Raji (cell line): ENCODE data around the gene FKBP11.
A peak's percentile ranks its signal among the peaks of the same experiment; 100 is the strongest.

Experiments used
- POLR2A ChIP-seq: IDR thresholded peaks from 2 replicates; pipeline ENCODE4 v1.6.1; 2011; ENCODE audit warnings: low read depth, low read length, control low read depth; ENCODE audit not compliant: insufficient read depth

FKBP11 gene

DNA sequence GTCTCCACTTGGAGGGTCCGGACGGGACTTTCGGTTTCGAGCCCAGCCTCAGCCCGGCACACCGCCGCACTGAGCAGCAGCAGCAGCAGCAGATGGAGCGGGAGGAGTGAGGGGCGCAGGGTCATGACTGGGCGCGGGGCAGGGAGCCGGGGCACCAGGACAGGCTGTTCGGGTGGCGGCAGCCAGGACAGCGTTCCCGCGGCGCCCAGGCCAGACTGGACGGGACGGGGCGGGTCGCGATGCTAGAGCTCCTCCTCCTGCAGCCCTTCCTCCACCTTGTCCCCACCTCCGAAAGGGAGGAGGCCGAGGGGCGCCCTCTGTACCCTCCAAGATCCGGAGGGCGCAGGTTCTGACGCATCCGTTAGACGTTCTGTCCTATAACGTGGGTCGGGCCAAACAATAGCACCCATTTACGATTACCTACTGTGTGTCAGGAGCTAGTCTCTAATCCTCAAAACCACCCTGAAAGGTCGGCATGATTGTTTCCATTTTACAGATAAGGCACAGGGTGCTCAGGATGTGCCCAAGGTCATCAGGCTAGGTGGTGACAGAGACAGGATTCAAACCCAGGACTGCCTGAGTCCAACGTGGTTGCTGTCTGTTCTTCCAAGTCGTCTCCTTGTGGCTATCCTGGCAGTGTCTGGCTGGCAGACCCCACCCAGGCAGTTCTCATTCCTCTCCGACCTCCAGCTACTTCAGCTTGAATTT lies at the start of gene FKBP11:
Gene FKBP11, minus strand, starts transcription at position 189 of the 708 bp plus-strand sequence. Its CDS starts 64 bp downstream, at position 125.
- peak; percentile 96 for TF ChIP-seq POLR2A

DNA sequence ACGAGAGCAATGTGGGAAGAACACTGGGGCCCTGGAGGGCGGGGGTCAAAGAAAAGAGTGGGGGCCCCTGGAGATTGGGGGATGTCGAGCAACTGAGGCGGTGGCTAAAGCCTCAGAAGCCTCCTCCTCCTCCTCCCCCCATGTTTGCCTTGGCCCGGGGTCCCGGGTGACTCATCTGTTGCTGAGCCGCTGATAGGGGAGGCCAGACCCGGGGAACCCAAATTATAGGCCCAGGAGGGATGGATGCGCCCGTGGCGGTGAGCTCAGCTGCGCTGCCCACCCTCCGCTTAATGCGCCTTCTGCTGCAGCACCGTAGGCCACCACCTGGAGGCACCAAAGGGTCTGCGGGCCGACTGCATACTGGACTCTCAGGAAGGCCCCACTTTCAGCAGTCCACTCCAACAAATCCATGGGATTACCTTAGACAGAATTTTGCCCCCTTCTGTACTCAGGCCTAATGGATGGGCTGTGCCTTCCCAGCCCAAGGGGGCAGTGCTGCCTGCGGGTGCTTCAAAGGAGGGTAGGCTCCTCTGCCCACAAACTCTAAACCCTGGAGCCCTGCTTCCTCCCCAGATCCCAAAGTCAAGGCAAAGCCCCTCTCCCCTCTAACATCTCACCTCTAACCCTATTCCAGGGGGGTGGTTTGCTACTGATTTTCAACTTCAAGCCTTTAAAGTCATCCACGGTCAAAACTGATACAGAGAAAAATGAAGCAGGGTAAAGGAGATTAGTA lies 48.8 kb upstream of the FKBP11 start:
- TF ChIP-seq POLR2A, result no peak

DNA sequence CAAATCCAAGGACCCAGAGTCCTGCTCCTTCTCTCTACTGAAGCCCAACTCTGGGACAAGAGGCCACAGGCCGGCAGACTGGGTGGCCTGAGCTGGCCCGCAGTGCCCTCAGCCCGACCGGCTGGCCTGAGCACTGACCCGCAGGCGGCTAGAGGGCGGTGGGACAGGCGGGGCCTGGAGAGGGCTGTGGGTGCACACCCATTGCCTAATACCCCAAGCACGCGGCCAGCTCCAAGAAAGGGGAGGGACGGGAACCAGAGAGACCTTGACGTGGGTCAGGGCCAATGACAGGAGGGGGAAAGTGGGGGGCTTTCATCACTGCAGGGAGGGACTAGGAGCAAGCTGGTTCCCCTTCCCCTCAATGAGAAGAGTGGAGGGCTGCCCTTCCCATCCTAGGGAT lies 48.2 kb upstream of the FKBP11 start:
- TF ChIP-seq POLR2A, result no peak

DNA sequence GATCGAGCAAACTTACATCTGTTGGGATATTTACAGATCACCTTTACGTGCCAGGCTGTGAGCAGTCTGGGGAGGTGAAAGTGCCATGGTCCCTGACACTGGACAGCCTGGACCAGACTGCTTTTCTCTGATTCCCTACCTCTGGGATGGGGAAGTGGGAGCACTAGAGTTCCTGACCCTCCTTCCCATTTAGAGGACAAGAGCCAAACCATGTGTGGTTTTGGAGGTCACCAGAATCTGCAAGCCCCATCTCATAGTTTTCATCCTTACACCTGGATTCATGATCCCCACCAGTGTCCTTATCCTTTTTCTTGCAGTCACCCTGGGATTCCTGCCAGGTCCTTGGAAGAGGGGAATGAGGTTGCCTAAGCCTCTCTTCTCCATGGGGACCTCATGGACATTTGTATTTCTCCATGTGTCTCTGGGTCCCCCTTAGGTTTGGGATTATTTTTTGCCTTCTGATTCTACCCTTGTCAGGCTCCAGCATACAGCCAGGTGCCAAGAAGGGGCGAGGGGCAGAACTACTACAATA lies 47.7 kb upstream of the FKBP11 start:
- no peak for TF ChIP-seq POLR2A

DNA sequence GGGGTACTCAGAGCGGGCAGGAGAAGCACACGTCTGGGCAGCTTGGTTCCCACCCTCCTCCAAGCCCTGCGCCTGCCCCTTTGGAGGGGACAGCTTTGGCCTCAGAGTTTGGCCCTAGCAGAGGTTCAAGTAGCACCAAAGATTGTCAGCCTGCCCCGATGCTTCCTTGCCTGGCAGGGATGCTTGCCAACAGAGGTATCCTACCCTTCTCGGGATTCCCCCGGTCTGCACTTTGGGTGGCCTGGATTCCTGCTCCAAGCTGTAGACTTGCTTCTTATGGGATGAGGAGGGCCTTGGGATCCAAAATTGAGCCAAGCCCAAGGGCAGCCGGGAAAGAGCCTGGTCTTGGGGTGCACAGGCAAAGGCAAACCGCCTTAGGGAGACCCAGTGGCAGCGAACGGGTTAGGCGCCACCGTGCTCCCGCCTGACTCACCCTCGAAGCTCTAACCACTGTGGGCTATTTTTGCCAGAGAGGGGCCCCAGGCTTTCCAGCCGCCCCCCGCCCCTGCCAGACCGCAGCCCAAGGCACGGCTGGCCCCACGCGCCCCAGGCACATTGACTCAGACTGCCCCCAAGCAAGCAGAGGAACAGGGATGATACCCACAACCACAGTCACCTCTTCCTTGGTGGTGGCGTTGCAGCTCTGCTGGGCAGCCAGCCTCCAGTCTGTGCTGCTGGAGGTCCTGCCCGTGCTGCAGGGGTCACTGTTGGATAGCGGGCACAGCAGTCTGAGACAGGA lies 47.1 kb upstream of the FKBP11 start:
- TF ChIP-seq POLR2A, result no peak

DNA sequence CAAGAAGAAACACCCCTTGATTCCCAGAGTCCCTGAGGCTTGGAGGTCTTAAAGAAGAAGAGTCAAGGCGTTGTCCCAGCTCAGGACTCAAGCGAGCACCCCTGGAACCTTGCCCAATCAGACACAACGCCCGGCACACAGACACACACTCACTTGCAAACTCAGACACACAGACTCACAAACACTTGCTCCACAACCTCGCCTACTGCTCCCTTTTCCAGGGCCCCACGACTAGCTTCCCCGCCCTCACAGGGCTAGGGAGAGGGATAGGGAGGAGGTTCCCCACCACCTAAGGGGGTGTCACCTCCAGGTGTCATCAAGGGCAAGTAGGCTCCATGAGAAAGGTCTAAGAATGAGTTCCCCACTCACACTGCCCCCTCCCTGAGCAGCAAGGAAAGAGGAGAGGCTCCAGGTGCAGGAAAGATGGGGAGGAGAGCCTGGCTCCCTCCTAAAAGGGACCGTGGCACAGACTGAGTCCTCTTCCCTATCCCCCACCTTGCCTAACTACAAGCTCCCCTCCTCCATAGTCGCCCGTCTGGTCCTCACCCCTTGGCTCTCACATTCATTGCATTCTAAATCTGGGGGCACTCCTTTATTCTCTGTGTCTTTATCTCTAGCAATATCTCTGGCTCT lies 45.5 kb upstream of the FKBP11 start:
- no peak for TF ChIP-seq POLR2A

DNA sequence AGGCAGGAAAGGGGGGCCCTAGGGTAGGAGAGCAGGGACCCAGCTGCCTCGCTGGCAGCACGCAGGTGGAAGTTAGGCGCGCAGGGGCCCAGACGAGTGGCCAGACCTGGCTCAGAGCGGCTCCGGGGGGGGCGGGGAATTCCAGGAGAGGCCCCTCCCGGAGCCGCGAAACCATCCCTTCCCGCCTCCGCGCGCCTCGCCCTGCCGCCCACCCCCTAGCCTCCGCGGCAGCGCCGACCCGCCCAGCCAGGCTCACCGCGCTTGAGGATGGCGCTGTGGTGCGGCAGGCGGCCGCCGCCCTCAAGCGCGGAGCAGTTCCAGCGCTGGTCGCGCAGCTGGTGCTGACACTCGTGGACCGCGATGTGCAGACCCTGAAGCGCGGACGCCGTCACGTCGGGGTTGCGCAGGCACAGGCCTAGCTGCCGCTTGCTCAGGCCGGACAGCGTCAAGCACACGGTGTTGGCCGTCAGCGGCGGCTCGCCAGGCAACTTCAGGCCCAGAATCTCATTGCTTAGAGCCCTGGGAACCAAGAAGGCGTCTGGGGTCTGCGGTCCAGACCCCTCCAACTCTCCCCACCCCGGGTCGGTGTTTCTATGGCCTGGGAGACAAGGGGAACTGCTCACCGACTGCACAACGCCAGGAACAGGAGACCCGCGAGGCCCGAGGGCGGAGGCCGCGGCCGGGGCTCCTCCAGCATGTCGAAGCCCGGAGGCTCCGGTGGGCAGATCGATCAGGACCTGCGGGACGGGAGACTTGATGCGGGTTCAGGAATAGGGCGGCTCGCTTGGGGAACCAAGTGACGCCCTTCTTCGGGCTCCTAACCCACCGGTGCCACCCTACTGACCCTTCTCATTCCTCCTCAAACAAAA lies 44.8 kb upstream of the FKBP11 start:
- no peak for TF ChIP-seq POLR2A

DNA sequence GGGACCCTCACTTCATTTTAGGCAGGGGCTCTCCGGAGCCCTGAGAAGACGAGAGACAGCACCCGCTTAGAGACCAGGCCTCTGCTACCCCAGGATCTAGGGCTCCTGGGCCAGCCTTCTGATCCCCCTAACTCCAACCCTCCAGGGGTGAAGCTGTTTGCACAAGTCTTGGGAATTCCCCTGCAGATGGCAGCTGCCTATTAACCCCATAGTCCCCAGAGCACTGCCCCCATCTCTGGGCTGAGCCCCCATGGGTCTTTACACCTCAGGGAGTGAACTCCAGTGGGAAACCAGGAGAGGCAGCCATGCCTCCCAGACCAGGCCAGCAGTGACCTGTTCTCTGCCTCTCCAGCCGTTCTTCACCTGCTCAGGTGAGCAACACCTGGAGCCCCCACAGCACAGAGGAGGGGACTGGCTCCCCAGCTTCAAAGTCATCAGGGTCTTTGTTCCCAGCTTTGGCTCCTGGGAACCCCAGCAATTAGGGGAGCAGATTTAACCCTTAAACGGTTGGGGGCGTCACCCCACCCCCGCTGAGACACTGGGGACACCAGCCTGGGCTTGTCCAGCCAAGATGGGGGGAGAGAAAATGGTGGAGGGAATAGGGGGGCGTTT lies 44.0 kb upstream of the FKBP11 start:
- no peak for TF ChIP-seq POLR2A

DNA sequence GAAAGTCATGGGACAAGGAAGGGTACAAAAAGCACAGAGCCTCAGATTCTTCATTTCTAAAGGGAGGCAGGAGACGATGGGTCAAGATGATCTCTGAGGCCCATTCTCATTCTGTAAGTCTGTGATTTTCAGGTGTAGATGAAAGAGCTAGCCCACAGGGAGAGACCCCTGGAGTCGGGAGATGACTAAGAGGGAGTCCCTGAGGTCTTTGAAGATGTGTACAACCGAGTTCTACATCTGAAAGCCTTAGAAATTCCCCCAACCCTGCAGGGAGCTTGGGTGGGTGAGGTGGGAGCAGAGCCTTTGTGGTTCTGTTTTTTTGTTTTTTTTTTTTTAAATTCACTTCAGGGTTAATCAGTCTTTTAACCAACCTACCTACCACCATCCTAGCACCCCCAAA lies 43.2 kb upstream of the FKBP11 start:
- TF ChIP-seq POLR2A, result no peak

DNA sequence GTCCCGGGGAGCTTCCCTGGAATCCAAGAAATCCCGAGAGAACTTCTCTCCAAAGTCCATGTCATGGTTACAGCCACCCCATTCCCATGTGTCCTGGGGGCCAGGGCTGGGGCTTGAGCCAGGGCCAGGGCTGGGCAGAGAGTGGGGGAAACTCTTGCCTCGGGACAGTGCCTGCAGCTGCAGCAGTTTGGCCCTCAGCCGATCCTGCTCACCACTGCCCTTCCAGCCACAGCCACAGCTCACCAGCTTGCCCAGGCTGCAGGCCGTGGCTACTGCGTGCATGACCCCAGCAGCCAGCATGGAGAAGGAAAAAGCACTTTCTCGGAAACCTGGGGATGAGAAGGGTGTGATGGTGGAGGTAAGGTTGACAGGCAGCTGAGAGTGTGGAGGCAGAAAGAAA lies 42.7 kb upstream of the FKBP11 start:
- TF ChIP-seq POLR2A, result no peak

DNA sequence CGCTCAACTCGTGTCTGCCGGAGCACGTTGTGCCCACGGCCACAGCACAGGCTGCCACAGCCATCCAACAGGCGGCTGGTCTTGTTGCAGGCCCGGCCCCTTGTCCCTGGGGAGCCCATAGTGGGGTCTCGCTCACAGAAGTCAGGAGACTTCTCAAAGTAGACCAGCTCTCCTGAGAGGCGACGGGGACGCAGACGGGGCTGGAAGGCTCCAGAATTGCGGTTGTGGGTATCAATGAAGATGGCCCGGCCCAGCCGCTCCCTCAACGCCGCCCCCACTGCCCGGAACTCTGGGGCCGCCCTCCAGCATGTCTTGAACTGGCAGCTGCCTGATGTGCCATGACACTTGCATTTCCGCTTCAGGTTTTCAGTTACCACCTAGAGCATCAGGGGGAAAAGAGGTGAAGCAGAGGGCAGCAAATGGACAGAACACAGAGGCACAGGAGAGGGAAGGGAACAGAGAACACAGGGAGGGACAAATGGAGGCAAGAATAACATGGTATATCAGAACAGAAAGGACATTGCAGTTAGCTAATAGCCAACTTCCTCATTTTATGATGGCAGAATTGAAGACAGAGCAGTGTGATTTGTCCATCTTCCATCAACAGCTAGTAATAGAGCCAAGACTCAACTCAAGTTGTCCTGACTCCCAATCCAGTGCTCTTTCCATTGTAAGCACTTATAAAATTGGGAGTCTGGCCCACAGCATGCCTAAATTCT lies 41.0 kb upstream of the FKBP11 start:
- TF ChIP-seq POLR2A, result no peak

DNA sequence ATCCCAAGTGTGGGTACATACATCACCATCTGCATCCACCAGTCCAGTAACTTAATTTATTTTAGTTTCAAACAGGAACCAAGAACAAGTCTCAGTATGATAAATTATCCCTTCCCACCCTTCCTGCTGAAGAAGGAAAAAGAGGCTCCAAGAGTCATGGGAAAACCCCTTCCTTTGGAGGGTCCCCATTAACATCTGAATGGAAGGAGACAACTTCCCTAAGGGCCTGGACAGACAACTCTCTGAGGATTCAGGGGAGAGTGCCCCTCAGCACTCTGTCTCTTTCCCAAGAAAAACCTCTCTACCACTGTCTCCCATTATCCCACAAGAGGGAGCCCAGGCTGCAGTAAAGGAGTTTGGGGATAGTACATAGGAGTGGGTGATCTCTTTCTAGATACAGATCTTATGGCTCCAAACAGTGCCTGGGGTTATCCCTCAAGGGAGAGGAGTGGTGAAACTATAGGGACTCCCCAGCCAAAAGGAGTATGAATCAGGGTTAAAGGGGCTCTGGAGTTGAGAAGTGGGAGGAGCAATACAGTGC lies 40.1 kb upstream of the FKBP11 start:
- no peak for TF ChIP-seq POLR2A

DNA sequence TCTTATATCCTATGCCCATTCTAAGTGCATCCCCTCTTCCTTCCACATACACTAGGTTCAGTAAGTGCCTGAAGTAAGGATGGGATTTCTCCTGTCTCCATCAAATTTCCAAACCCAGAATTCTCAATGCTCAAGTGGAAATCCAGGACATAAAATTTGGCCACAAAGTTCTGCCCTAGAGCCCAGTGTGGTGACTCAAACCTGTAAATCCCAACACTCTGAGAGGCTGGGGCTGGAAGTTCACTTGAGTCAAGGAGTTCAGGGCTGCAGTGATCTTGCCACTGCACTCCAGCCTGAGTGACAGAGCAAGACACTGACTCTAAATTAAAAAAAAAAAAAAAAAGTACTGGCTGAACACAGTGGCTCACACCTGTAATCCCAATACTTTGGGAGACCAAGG lies 36.5 kb upstream of the FKBP11 start:
- TF ChIP-seq POLR2A, result no peak
